ENCODE measurements around the gene DIDO1.

DNA sequence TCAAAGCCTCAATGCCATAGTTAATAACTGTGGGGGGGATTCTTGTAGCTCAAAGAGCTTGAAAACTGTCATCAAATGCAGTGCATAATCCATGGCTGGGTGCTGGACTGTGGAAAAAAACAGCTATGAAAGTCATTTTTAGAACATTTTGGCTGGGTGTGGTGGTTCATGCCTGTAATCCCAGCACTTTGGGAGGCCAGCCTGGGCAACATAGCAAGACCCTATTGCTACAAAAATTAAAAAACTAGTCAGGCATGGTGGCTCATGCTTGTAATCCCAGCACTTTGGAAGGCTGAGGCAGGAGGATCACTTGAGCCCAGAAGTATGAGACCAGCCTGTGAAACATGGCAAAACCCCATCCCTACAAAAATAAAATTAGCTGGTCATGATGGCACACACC lies 76.9 kb downstream of the DIDO1 start:
- TF ChIP-seq, protein P1, sequence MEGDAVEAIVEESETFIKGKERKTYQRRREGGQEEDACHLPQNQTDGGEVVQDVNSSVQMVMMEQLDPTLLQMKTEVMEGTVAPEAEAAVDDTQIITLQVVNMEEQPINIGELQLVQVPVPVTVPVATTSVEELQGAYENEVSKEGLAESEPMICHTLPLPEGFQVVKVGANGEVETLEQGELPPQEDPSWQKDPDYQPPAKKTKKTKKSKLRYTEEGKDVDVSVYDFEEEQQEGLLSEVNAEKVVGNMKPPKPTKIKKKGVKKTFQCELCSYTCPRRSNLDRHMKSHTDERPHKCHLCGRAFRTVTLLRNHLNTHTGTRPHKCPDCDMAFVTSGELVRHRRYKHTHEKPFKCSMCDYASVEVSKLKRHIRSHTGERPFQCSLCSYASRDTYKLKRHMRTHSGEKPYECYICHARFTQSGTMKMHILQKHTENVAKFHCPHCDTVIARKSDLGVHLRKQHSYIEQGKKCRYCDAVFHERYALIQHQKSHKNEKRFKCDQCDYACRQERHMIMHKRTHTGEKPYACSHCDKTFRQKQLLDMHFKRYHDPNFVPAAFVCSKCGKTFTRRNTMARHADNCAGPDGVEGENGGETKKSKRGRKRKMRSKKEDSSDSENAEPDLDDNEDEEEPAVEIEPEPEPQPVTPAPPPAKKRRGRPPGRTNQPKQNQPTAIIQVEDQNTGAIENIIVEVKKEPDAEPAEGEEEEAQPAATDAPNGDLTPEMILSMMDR (conservative IDR thresholded peaks at IDR 0.05 in 1 of 2, IDR thresholded peaks at IDR 0.05 in 1 of 2; ENCODE audit: low read depth in 1 of 2, low read length in 2 of 2), result no peak
- TF ChIP-seq EZH2 (IDR thresholded peaks at IDR 0.05; ENCODE audit: low read length, missing control alignments), result no peak
